Right lobe of liver (tissue), 6 donors: ENCODE data around the gene SUSD1. TPM values are rescaled to one million over a fixed set of nuclear protein-coding genes. Genes with fewer than 3 reads are reported as not detected.

ENCODE experiments used
- ATAC-seq, 4 donors: fragments of 200-7000 bp; cut with Tn5 transposase; one replicate each; pipeline ENCODE4 v1.9.1; 2020; ENCODE audit warnings: mild to moderate bottlenecking in 4 of 4, moderate library complexity in 4 of 4
- DNase-seq, 3 donors: peaks; one replicate each; pipeline ENCODE4 v3.0.0-alpha.2; 2020
- H3K27ac ChIP-seq, 3 donors: fragments of 200-600 bp; one replicate each; pipeline ENCODE4 v1.8.0; 2022
- H3K27me3 ChIP-seq, 2 donors: fragments of 200-600 bp; one replicate each; pipeline ENCODE4 v1.8.0; 2022
- H3K36me3 ChIP-seq, 4 donors: fragments of 200-600 bp; sonication (generic) in 1 of 4; one replicate each; pipeline versions ENCODE4 v1.5.1 to v1.8.0; 2017 to 2022; ENCODE audit warnings: control low read depth in 1 of 4
- H3K4me1 ChIP-seq, 4 donors: fragments of 200-600 bp; sonication (generic) in 1 of 4; one replicate each; pipeline versions ENCODE4 v1.5.1 to v1.8.0; 2017 to 2022; ENCODE audit warnings: control low read depth in 1 of 4
- H3K4me3 ChIP-seq, 3 donors: fragments of 200-600 bp; one replicate each; pipeline ENCODE4 v1.8.0; 2022
- H3K9me3 ChIP-seq, 4 donors: fragments of 200-600 bp; sonication (generic) in 1 of 4; one replicate each; pipeline versions ENCODE4 v1.5.1 to v1.8.0; 2017 to 2022; ENCODE audit warnings: control low read depth in 1 of 4
- CTCF ChIP-seq, 4 donors: fragments of 200-600 bp in 3 of 4; fragments of 450-650 bp in 1 of 4; IDR thresholded peaks; one replicate each; pipeline versions ENCODE4 v1.5.1 to v1.8.0; 2016 to 2022; ENCODE audit warnings: antibody characterized with exemption in 4 of 4, mild to moderate bottlenecking in 2 of 4
- POLR2A ChIP-seq: fragments of 450-650 bp; IDR thresholded peaks from one replicate; pipeline ENCODE4 v1.6.1; 2017; ENCODE audit warnings: antibody characterized with exemption, mild to moderate bottlenecking
- WGBS: methylation state at CpG from one replicate; pipeline ENCODE4 v1.1.6; 2018; ENCODE audit warnings: low coverage, low lambda C conversion rate; ENCODE audit not compliant: insufficient coverage; ENCODE audit errors: missing lambda C conversion rate; 5-methylcytosine and 5-hydroxymethylcytosine counted together
- intact Hi-C, 2 donors: fragments of 100-400 bp; cut with DNase I; formaldehyde crosslinking; loops; one replicate each; pipeline versions ENCODE4 v1.11.2 to v1.14.1; 2022
- total RNA-seq, 6 experiments: library from RNA; depleted of rRNA in 2 of 6; stranded (reverse); fragments of >200 nt in 2 of 6; fragmentation: NEBNext Ultra II Directional in 3 of 6; extraction: Animal tissue kit (Norgen Biotek cat#: 25700) in 3 of 6; gene quantifications; one replicate each; pipeline versions ENCODE4 v1.1.0 to v1.2.4, GENCODE V29; 2016 to 2023
- donor health status: DM: no; HTN: yes; CAD: no.
- donor health status: DM: no; HTN: no; CAD: no.
- donor health status: DM: no; HTN: no; CAD: no.
- donor health status: DM: no; HTN: yes; CAD: no.
- donor health status: DM: no; HTN: yes; CAD: no.

SUSD1 gene
- total RNA-seq, 6 experiments from 2014 or later = 2.7 to 7.2 (median 3.9) TPM

GRCh38 chr9:112207451-112207850 lies 32.4 kb upstream of the SUSD1 start:
- peaks cover 0 to 5% (median 0%) of the 10 kb centered on the region in 4 donors for H3K36me3 ChIP-seq
- intact Hi-C loops = loop anchor here in 1 of 2 donors (10.0 kb wide), 1 partner anchor 63 kb away; no protein-coding TSS in a partner anchor
- no peaks in the 10 kb centered on the region for H3K9me3 ChIP-seq
- no peaks in the 10 kb centered on the region for H3K27me3 ChIP-seq
- ATAC-seq = no peak
- no peak overlapping the region for H3K27ac ChIP-seq
- TF ChIP-seq POLR2A = no peak
- no peak for TF ChIP-seq CTCF (IDR thresholded peaks at IDR 0.05)
- no peak overlapping the region for H3K4me3 ChIP-seq
- WGBS = 100% methylated on average over 1 of the region's 1 CpG
- no peak for DNase-seq
- no peaks in the 10 kb centered on the region for H3K4me1 ChIP-seq

- intact Hi-C loops = loop anchor here in 1 of 2 donors (10.0 kb wide), 1 partner anchor 59 kb away; no protein-coding TSS in a partner anchor
- H3K36me3 ChIP-seq = no peaks in the 10 kb centered on the region
- WGBS = 75% methylated on average over 2 of the region's 2 CpGs
- TF ChIP-seq CTCF (IDR thresholded peaks at IDR 0.05) (no peak), POLR2A (no peak)
- H3K27ac ChIP-seq = no peak overlapping the region
- ATAC-seq (no peak), DNase-seq (no peak)
- H3K4me1 ChIP-seq = no peaks in the 10 kb centered on the region
- H3K27me3 ChIP-seq = no peaks in the 10 kb centered on the region
- H3K4me3 ChIP-seq = no peak overlapping the region
- no peaks in the 10 kb centered on the region for H3K9me3 ChIP-seq
These were observed 28.4 kb upstream of the SUSD1 start for GRCh38 chr9:112203536-112203935.

- WGBS = 96% methylated on average over 5 of the region's 5 CpGs
- Histone ChIP-seq H3K4me3 (no peak overlapping the region), H3K27me3 (no peaks in the 10 kb centered on the region), H3K4me1 (no peaks in the 10 kb centered on the region), H3K9me3 (no peaks in the 10 kb centered on the region), H3K27ac (no peak overlapping the region), H3K36me3 (no peaks in the 10 kb centered on the region)
- ATAC-seq = no peak
- intact Hi-C loops = loop anchor here in 1 of 2 donors (10.0 kb wide), 1 partner anchor 56 kb away; no protein-coding TSS in a partner anchor
- DNase-seq = no peak
- TF ChIP-seq POLR2A (no peak), CTCF (IDR thresholded peaks at IDR 0.05) (no peak)
These were observed 25.6 kb upstream of the SUSD1 start for GRCh38 chr9:112200711-112201110.

- DNase-seq = no peak
- Histone ChIP-seq H3K4me3 (no peak overlapping the region), H3K27ac (no peak overlapping the region), H3K27me3 (no peaks in the 10 kb centered on the region), H3K36me3 (no peaks in the 10 kb centered on the region), H3K9me3 (no peaks in the 10 kb centered on the region), H3K4me1 (no peaks in the 10 kb centered on the region)
- no peak for ATAC-seq
- 77% methylated on average over 4 of the region's 4 CpGs for WGBS
- TF ChIP-seq POLR2A = no peak
- intact Hi-C loops = no loop called here
These were observed 23.5 kb upstream of the SUSD1 start for GRCh38 chr9:112198646-112199045.

GRCh38 chr9:112194969-112195431 lies 19.9 kb upstream of the SUSD1 start:
- Histone ChIP-seq H3K27ac (no peak overlapping the region), H3K27me3 (no peaks in the 10 kb centered on the region), H3K4me1 (no peaks in the 10 kb centered on the region), H3K9me3 (no peaks in the 10 kb centered on the region), H3K36me3 (no peaks in the 10 kb centered on the region), H3K4me3 (no peak overlapping the region)
- no peak for TF ChIP-seq POLR2A
- DNase-seq = no peak
- 66% methylated on average over 4 of the region's 4 CpGs for WGBS
- no peak for ATAC-seq
- intact Hi-C loops = no loop called here
